Tibial nerve (tissue), 4 donors: ENCODE data around the gene SOWAHC. TPM values are rescaled to one million over a fixed set of nuclear protein-coding genes. Genes with fewer than 3 reads are reported as not detected.

Experiments used
- DNase-seq, 2 donors: peaks; one replicate each; pipeline ENCODE4 v3.0.0-alpha.2; 2019; ENCODE audit warnings: low spot score in 2 of 2
- H3K27ac ChIP-seq, 4 donors: fragments of 200-600 bp; sonication (generic) in 3 of 4; one replicate each; pipeline ENCODE4 v1.5.1; 2017 to 2019; ENCODE audit warnings: mild to moderate bottlenecking in 1 of 4
- H3K27me3 ChIP-seq, 2 donors: fragments of 200-600 bp; sonication (generic) in 1 of 2; one replicate each; pipeline versions ENCODE4 v1.5.1 to v1.6.0; 2017 to 2019
- H3K36me3 ChIP-seq, 3 donors: fragments of 200-600 bp; sonication (generic); one replicate each; pipeline ENCODE4 v1.5.1; 2018 to 2019
- H3K4me1 ChIP-seq, 4 donors: fragments of 200-600 bp; sonication (generic) in 3 of 4; one replicate each; pipeline ENCODE4 v1.5.1; 2017 to 2019
- H3K4me3 ChIP-seq, 4 donors: fragments of 200-600 bp; sonication (generic) in 3 of 4; one replicate each; pipeline ENCODE4 v1.5.1; 2017 to 2019; ENCODE audit warnings: mild to moderate bottlenecking in 1 of 4, moderate library complexity in 1 of 4
- H3K9me3 ChIP-seq, 4 donors: fragments of 200-600 bp; sonication (generic) in 3 of 4; one replicate each; pipeline ENCODE4 v1.5.1; 2017 to 2019
- EP300 ChIP-seq, 2 donors: sonication (generic); formaldehyde crosslinking; IDR thresholded peaks; one replicate each; pipeline ENCODE4 v1.6.1; 2017; ENCODE audit warnings: antibody characterized with exemption in 2 of 2, mild to moderate bottlenecking in 1 of 2
- POLR2A ChIP-seq, 2 donors: fragments of 450-650 bp; IDR thresholded peaks; one replicate each; pipeline ENCODE4 v1.6.1; 2017; ENCODE audit warnings: antibody characterized with exemption in 2 of 2, mild to moderate bottlenecking in 2 of 2, moderate library complexity in 2 of 2
- WGBS, 2 donors: methylation state at CpG; one replicate each; pipeline ENCODE4 v1.1.5; 2018; 5-methylcytosine and 5-hydroxymethylcytosine counted together
- total RNA-seq, 4 donors: library from RNA; depleted of rRNA; stranded (reverse); fragments of >200 nt; gene quantifications; one replicate each; pipeline ENCODE4 v1.1.0, GENCODE V29; 2016
- TF ChIP-seq, protein P1 (sequence below), 5 experiments: fragments of 200-600 bp in 3 of 5; fragments of 450-650 bp in 2 of 5; sonication (generic) in 3 of 5; IDR thresholded peaks; one replicate each; pipeline ENCODE4 v1.5.1; 2016 to 2019; ENCODE audit warnings: antibody characterized with exemption in 5 of 5, mild to moderate bottlenecking in 3 of 5, moderate library complexity in 2 of 5

Gene SOWAHC
- total RNA-seq, 4 donors from 2014 or later, result 24.5 to 26.9 (median 25.1) TPM

GRCh38 chr2:109660046-109660860 is 46.1 kb downstream of the SOWAHC start:
- H3K4me3 ChIP-seq, result no peak overlapping the region
- DNase-seq, result no peak
- H3K27ac ChIP-seq, result no peak overlapping the region
- no peaks in the 10 kb centered on the region for H3K27me3 ChIP-seq
- no peaks in the 10 kb centered on the region for H3K9me3 ChIP-seq
- peaks cover 0 to 14% (median 0%) of the 10 kb centered on the region in 4 donors for H3K4me1 ChIP-seq
- no peaks in the 10 kb centered on the region for H3K36me3 ChIP-seq
- WGBS, 2 donors, result 75 to 76% methylated on average over 3 of the region's 3 CpGs
- TF ChIP-seq POLR2A (IDR thresholded peaks at IDR 0.05) (no peak), EP300 (IDR thresholded peaks at IDR 0.05) (no peak)
- TF ChIP-seq, protein P1, sequence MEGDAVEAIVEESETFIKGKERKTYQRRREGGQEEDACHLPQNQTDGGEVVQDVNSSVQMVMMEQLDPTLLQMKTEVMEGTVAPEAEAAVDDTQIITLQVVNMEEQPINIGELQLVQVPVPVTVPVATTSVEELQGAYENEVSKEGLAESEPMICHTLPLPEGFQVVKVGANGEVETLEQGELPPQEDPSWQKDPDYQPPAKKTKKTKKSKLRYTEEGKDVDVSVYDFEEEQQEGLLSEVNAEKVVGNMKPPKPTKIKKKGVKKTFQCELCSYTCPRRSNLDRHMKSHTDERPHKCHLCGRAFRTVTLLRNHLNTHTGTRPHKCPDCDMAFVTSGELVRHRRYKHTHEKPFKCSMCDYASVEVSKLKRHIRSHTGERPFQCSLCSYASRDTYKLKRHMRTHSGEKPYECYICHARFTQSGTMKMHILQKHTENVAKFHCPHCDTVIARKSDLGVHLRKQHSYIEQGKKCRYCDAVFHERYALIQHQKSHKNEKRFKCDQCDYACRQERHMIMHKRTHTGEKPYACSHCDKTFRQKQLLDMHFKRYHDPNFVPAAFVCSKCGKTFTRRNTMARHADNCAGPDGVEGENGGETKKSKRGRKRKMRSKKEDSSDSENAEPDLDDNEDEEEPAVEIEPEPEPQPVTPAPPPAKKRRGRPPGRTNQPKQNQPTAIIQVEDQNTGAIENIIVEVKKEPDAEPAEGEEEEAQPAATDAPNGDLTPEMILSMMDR (IDR thresholded peaks at IDR 0.05), result no peak

DNA sequence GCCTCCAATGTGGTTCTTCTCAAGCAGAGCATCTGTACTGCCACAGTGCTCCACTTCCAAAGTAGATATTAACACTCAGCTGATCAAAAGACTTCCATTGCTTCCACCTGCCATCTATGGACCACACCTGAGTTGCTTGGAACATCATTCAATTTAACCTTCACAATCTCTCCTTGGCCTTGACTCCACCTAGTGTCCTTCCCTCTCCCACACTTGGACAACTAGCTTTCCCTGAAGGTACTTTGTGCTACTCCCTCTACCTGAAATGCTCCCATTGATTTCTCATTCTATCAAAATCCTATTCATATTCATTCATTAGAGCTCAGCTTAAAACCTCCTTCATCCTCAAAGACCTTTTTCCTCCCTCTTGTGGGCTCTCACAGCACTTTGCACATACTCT is 48.7 kb downstream of the SOWAHC start:
- Histone ChIP-seq H3K4me3 (no peak overlapping the region), H3K27ac (peak overlapping the region in 1 of 4 donors; percentile 38), H3K4me1 (peaks cover 0 to 14% (median 0%) of the 10 kb centered on the region in 4 donors), H3K9me3 (no peaks in the 10 kb centered on the region), H3K36me3 (no peaks in the 10 kb centered on the region), H3K27me3 (no peaks in the 10 kb centered on the region)
- no peak for DNase-seq
- TF ChIP-seq, protein P1 (IDR thresholded peaks at IDR 0.05), result no peak
- TF ChIP-seq POLR2A (IDR thresholded peaks at IDR 0.05), result no peak
- no peak for TF ChIP-seq EP300 (IDR thresholded peaks at IDR 0.05)

DNA sequence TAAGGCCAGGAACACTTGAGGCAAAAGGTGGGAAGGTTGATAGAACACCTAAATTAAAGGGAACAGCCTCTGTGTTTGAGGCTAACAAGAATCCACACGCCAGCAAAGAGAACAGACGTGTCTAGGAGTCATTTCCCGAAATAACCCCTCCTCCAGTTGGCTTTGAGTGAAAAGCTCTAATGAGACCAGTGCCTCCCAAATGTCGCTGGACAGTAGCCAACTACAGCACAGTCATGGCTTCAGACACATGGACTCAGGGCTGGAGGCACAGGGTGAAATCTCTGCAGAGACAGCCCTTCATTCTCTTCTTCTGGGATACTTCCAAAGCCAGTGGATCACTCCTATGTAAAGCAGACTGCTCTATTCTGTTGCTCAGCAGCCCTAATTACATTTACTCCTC is 49.6 kb downstream of the SOWAHC start:
- H3K36me3 ChIP-seq, result no peaks in the 10 kb centered on the region
- TF ChIP-seq, protein P1 (IDR thresholded peaks at IDR 0.05), result no peak
- TF ChIP-seq EP300 (IDR thresholded peaks at IDR 0.05), result no peak
- no peak for TF ChIP-seq POLR2A (IDR thresholded peaks at IDR 0.05)
- WGBS, 2 donors, result 3 to 32% methylated on average over 4 of the region's 4 CpGs
- DNase-seq, result peak in 1 of 2 donors; percentile 35
- peaks cover 0 to 14% (median 0%) of the 10 kb centered on the region in 4 donors for H3K4me1 ChIP-seq
- H3K4me3 ChIP-seq, result no peak overlapping the region
- H3K9me3 ChIP-seq, result no peaks in the 10 kb centered on the region
- peak overlapping the region in 2 of 4 donors; percentile 14 to 38 for H3K27ac ChIP-seq
- H3K27me3 ChIP-seq, result no peaks in the 10 kb centered on the region

DNA sequence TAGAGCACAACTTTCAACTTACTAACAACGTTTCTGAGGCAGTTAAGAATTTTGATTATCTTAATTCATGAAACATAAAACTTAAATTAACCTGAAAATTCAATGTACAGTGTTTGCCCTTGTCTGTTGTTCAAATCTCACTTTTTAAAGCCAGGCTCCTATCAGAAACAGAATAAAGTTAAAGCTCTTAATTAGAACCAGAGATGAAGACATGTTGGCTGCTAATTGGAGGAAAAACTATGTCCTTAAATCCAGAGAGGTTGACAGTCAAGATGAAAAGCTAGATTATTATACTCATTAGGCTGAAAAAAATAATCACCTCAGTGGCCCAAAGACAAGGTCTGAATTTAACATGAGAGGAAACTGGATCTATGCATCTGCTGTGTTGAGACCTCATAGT is 52.3 kb downstream of the SOWAHC start:
- Histone ChIP-seq H3K27me3 (no peaks in the 10 kb centered on the region), H3K4me3 (no peak overlapping the region), H3K4me1 (peaks cover 0 to 14% (median 0%) of the 10 kb centered on the region in 4 donors), H3K36me3 (no peaks in the 10 kb centered on the region), H3K9me3 (no peaks in the 10 kb centered on the region), H3K27ac (no peak overlapping the region)
- no peak for TF ChIP-seq EP300 (IDR thresholded peaks at IDR 0.05)
- TF ChIP-seq, protein P1 (IDR thresholded peaks at IDR 0.05), result no peak
- TF ChIP-seq POLR2A (IDR thresholded peaks at IDR 0.05), result no peak
- WGBS, 2 donors, result 56 to 76% methylated on average over 1 of the region's 1 CpG
- no peak for DNase-seq

Other genes with a start within 250 kb of the SOWAHC start
- gene SEPTIN10, start 398 bp upstream of the SOWAHC start, total RNA-seq, result 100 to 1,000 TPM; 104 to 160 (median 118) TPM
- gene RGPD5, start 179.9 kb downstream of the SOWAHC start, total RNA-seq, result 10 to 100 TPM; 23.6 to 57.3 (median 27.3) TPM